DND-41 (cell line): ENCODE data around the gene C14orf119.
A peak's percentile ranks its signal among the peaks of the same experiment; 100 is the strongest.

Experiments used
- ATAC-seq: fragments of 200-7000 bp; cut with Tn5 transposase; 3 replicates; pipeline ENCODE4 v1.9.1; 2021; ENCODE audit warnings: low read depth; ENCODE audit not compliant: insufficient read depth
- DNase-seq: peaks from one replicate; pipeline ENCODE4 v3.0.0-alpha.2; 2020
- H2AFZ ChIP-seq: 2 replicates; pipeline ENCODE4 v1.6.0; 2012; ENCODE audit warnings: low read depth, low read length
- H3K27ac ChIP-seq: 2 replicates; pipeline ENCODE4 v1.5.1; 2012; ENCODE audit warnings: low read length, inconsistent platforms
- H3K27me3 ChIP-seq: fragments of 200-600 bp; sonication (generic); 2 replicates; pipeline ENCODE4 v1.6.0; 2012; ENCODE audit warnings: low read length, mild to moderate bottlenecking, inconsistent platforms; ENCODE audit not compliant: insufficient read depth, poor library complexity
- H3K36me3 ChIP-seq: 2 replicates; pipeline ENCODE4 v1.5.1; 2012; ENCODE audit warnings: low read length, inconsistent platforms; ENCODE audit not compliant: insufficient read depth
- H3K4me1 ChIP-seq: 2 replicates; pipeline ENCODE4 v1.5.1; 2012; ENCODE audit warnings: mild to moderate bottlenecking, low read length; ENCODE audit not compliant: insufficient read depth
- H3K4me2 ChIP-seq: 2 replicates; pipeline ENCODE4 v1.6.0; 2012; ENCODE audit warnings: mild to moderate bottlenecking, moderate library complexity, low read length, inconsistent platforms; ENCODE audit not compliant: insufficient read depth
- H3K4me3 ChIP-seq, 2 experiments: fragments of 200-600 bp in 1 of 2; shearing (Covaris generic) in 1 of 2; 2 replicates each; pipeline ENCODE4 v1.5.1; 2012 to 2016; ENCODE audit warnings: inconsistent platforms in 2 of 2, low read length in 2 of 2, mild to moderate bottlenecking in 2 of 2, low read depth in 1 of 2, moderate library complexity in 1 of 2
- H3K79me2 ChIP-seq: 2 replicates; pipeline ENCODE4 v1.6.0; 2012; ENCODE audit warnings: low read length, inconsistent platforms; ENCODE audit not compliant: insufficient read depth
- H3K9ac ChIP-seq: 2 replicates; pipeline ENCODE4 v1.6.0; 2012; ENCODE audit warnings: low read depth, mild to moderate bottlenecking, inconsistent platforms, low read length, moderate library complexity
- H3K9me3 ChIP-seq: 2 replicates; pipeline ENCODE4 v1.5.1; 2012; ENCODE audit warnings: low read length, moderate library complexity, mild to moderate bottlenecking, inconsistent platforms; ENCODE audit not compliant: insufficient read depth, severe bottlenecking
- H4K20me1 ChIP-seq: 2 replicates; pipeline ENCODE4 v1.6.0; 2012; ENCODE audit warnings: low read length; ENCODE audit not compliant: insufficient read depth
- CTCF ChIP-seq: IDR thresholded peaks from 2 replicates; pipeline ENCODE4 v1.5.1; 2012; ENCODE audit warnings: borderline replicate concordance, low read length, moderate library complexity, mild to moderate bottlenecking; ENCODE audit not compliant: poor library complexity, severe bottlenecking; ENCODE audit errors: extremely low read depth
- EZH2 ChIP-seq: IDR thresholded peaks from 3 replicates; pipeline ENCODE4 v1.6.1; 2012; ENCODE audit warnings: borderline replicate concordance, low read depth, mild to moderate bottlenecking, moderate library complexity, low read length, inconsistent platforms; ENCODE audit not compliant: severe bottlenecking

The C14orf119 gene

GRCh38 chr14:23049011-23049410 lies 46.3 kb upstream of the C14orf119 start:
- no peaks in the 10 kb centered on the region for H3K27me3 ChIP-seq

GRCh38 chr14:23051141-23052057 lies 43.9 kb upstream of the C14orf119 start:
- Histone ChIP-seq H3K9me3 (no peaks in the 10 kb centered on the region), H3K79me2 (no peaks in the 10 kb centered on the region), H3K4me1 (peaks cover 2% of the 10 kb centered on the region), H3K27ac (no peak overlapping the region), H2AFZ (no peak overlapping the region), H3K27me3 (no peaks in the 10 kb centered on the region), H3K4me2 (no peak overlapping the region), H4K20me1 (0 out of 2 replicates have a peak, but pooled peaks cover 1% of the 10 kb centered on the region), H3K4me3 (no peak overlapping the region), H3K36me3 (no peaks in the 10 kb centered on the region), H3K9ac (no peak overlapping the region)
- ATAC-seq: no peak
- DNase-seq: no peak
- TF ChIP-seq EZH2 (no peak), CTCF (no peak)

More at GRCh38 chr14:23049011-23049410, 46.3 kb upstream of the C14orf119 start:
- no peaks in the 10 kb centered on the region for H3K79me2 ChIP-seq
- no peaks in the 10 kb centered on the region for H4K20me1 ChIP-seq
- no peaks in the 10 kb centered on the region for H3K36me3 ChIP-seq
- no peak overlapping the region for H3K4me3 ChIP-seq
- ATAC-seq (no peak), DNase-seq (no peak)
- no peak overlapping the region for H2AFZ ChIP-seq
- H3K4me2 ChIP-seq: no peak overlapping the region
- no peaks in the 10 kb centered on the region for H3K4me1 ChIP-seq
- no peak overlapping the region for H3K27ac ChIP-seq
- TF ChIP-seq EZH2 (no peak), CTCF (no peak)
- no peak overlapping the region for H3K9ac ChIP-seq
- H3K9me3 ChIP-seq: no peaks in the 10 kb centered on the region

- H3K27me3 ChIP-seq: peaks cover 5% of the 10 kb centered on the region
- H3K36me3 ChIP-seq: no peaks in the 10 kb centered on the region
- TF ChIP-seq CTCF (peak; percentile 17), EZH2 (no peak)
- H3K9ac ChIP-seq: no peak overlapping the region
- H3K4me1 ChIP-seq: peaks cover 10% of the 10 kb centered on the region
- no peak overlapping the region for H3K27ac ChIP-seq
- H3K9me3 ChIP-seq: no peaks in the 10 kb centered on the region
- no peak overlapping the region for H3K4me2 ChIP-seq
- DNase-seq: no peak
- no peak overlapping the region for H2AFZ ChIP-seq
- H3K4me3 ChIP-seq: no peak overlapping the region
- ATAC-seq: no peak
- H4K20me1 ChIP-seq: peaks cover 6% of the 10 kb centered on the region; the same call in 1 of the 2 replicates
- no peaks in the 10 kb centered on the region for H3K79me2 ChIP-seq
Measured at GRCh38 chr14:23052182-23052623, 43.1 kb upstream of the C14orf119 start.
